Hepatocyte (in vitro differentiated cells): ENCODE results near the gene ANKRD11. TPM values are rescaled to one million over a fixed set of nuclear protein-coding genes. Genes with fewer than 3 reads are reported as not detected.

Source experiments
- DNase-seq: peaks from one replicate; pipeline ENCODE4 v3.0.0-alpha.2; 2016; ENCODE audit warnings: low spot score
- H2AFZ ChIP-seq: fragments of 200-600 bp; sonication (generic); 2 replicates; pipeline ENCODE4 v1.6.0; 2016; ENCODE audit warnings: antibody characterized with exemption, mild to moderate bottlenecking
- H3K27ac ChIP-seq: fragments of 200-600 bp; sonication (generic); 2 replicates; pipeline ENCODE4 v1.5.1; 2016; ENCODE audit warnings: mild to moderate bottlenecking
- H3K27me3 ChIP-seq: fragments of 200-600 bp; sonication (generic); 2 replicates; pipeline ENCODE4 v1.6.1; 2016
- H3K36me3 ChIP-seq: fragments of 200-600 bp; sonication (generic); replicated peaks from 2 replicates; pipeline ENCODE4 v1.5.1; 2016; ENCODE audit warnings: low read depth; ENCODE audit not compliant: insufficient read depth
- H3K4me1 ChIP-seq: fragments of 200-600 bp; sonication (generic); 2 replicates; pipeline ENCODE4 v1.5.1; 2016; ENCODE audit warnings: mild to moderate bottlenecking, moderate library complexity; ENCODE audit not compliant: insufficient read depth
- H3K4me2 ChIP-seq: fragments of 200-600 bp; sonication (generic); 2 replicates; pipeline ENCODE4 v1.6.0; 2016
- H3K4me3 ChIP-seq: fragments of 200-600 bp; sonication (generic); 2 replicates; pipeline ENCODE4 v1.5.1; 2016; ENCODE audit warnings: mild to moderate bottlenecking
- H3K79me2 ChIP-seq: fragments of 200-600 bp; sonication (generic); 2 replicates; pipeline ENCODE4 v1.6.0; 2017; ENCODE audit warnings: mild to moderate bottlenecking
- H3K9me2 ChIP-seq: fragments of 200-600 bp; sonication (generic); replicated peaks from 2 replicates; pipeline ENCODE4 v1.6.0; 2017; ENCODE audit warnings: mild to moderate bottlenecking; ENCODE audit not compliant: insufficient read depth
- H3K9me3 ChIP-seq: fragments of 200-600 bp; sonication (generic); 2 replicates; pipeline ENCODE4 v1.5.1; 2016; ENCODE audit warnings: low read depth, mild to moderate bottlenecking
- H4K20me1 ChIP-seq: fragments of 200-600 bp; sonication (generic); 2 replicates; pipeline ENCODE4 v1.6.0; 2016; ENCODE audit warnings: mild to moderate bottlenecking; ENCODE audit not compliant: insufficient read depth, poor library complexity, severe bottlenecking
- CTCF ChIP-seq: fragments of 200-600 bp; sonication (generic); IDR thresholded peaks from 2 replicates; pipeline ENCODE4 v1.5.1; 2016; ENCODE audit warnings: antibody characterized with exemption, mild to moderate bottlenecking; ENCODE audit not compliant: poor library complexity
- EZH2 ChIP-seq: fragments of 200-600 bp; sonication (generic); IDR thresholded peaks from 2 replicates; pipeline ENCODE4 v1.6.1; 2016; ENCODE audit warnings: antibody characterized with exemption, mild to moderate bottlenecking, borderline replicate concordance
- WGBS: methylation state at CpG from one replicate; pipeline ENCODE4 v1.1.6; 2016; ENCODE audit warnings: low lambda C conversion rate; ENCODE audit errors: missing lambda C conversion rate; 5-methylcytosine and 5-hydroxymethylcytosine counted together
- polyA plus RNA-seq: library from polyadenylated mRNA; unstranded; fragments of >200 nt; fragmentation: Nextera tagmentation; extraction: Ambion mirVana; gene quantifications from 2 replicates; pipeline ENCODE4 v1.2.1, GENCODE V29; 2016
- small RNA-seq: library from RNA; depleted of rRNA; stranded (forward); fragments of <200 nt; gene quantifications from one replicate; pipeline ENCODE3, GENCODE V24; 2014
- total RNA-seq: library from RNA; depleted of rRNA; stranded (reverse); fragments of >200 nt; gene quantifications from 2 replicates; pipeline ENCODE4 v1.2.3, GENCODE V29; 2014

Gene ANKRD11
- total and polyA plus RNA-seq, 2 experiments from 2014 or later: 48.7 to 130 TPM

- Histone ChIP-seq H3K4me3 (no peak overlapping the region), H3K36me3 (no peaks in the 10 kb centered on the region), H3K4me2 (no peak overlapping the region), H3K27ac (no peak overlapping the region), H2AFZ (no peak overlapping the region), H3K4me1 (peaks cover 3% of the 10 kb centered on the region), H4K20me1 (no peaks in the 10 kb centered on the region), H3K79me2 (peaks cover 21% of the 10 kb centered on the region), H3K9me3 (no peaks in the 10 kb centered on the region), H3K27me3 (no peaks in the 10 kb centered on the region), H3K9me2 (no peaks in the 10 kb centered on the region)
- TF ChIP-seq EZH2 (no peak), CTCF (no peak)
- WGBS: 73% methylated on average over 5 of the region's 5 CpGs
- no peak for DNase-seq
These were observed 271.0 kb downstream of the ANKRD11 start for GRCh38 chr16:89219365-89219764.

Small RNA genes lying within 50 kb of the gene (small RNA-seq; reads per million reads assigned to genes)
- gene RNU6-430P: not detected

Other genes with a start within 250 kb of the ANKRD11 start
- gene SPG7, start 17.8 kb upstream of the ANKRD11 start, total RNA-seq: 149 and 222 TPM in 2 replicates
- 108 and 130 TPM in 2 replicates for gene SPG7, start 17.8 kb upstream of the ANKRD11 start, polyA plus RNA-seq
- gene RPL13, start 70.1 kb upstream of the ANKRD11 start, total RNA-seq: 4,787 and 7,288 TPM in 2 replicates
- 1,312 and 1,458 TPM in 2 replicates for gene RPL13, start 70.1 kb upstream of the ANKRD11 start, polyA plus RNA-seq
- gene CPNE7, start 85.2 kb upstream of the ANKRD11 start, total RNA-seq: 6.6 and 8.7 TPM in 2 replicates
- gene CPNE7, start 85.2 kb upstream of the ANKRD11 start, polyA plus RNA-seq: 24.8 and 32.2 TPM in 2 replicates
- 48.3 and 52.9 TPM in 2 replicates for gene DPEP1, start 123.1 kb upstream of the ANKRD11 start, total RNA-seq
- 106 and 128 TPM in 2 replicates for gene DPEP1, start 123.1 kb upstream of the ANKRD11 start, polyA plus RNA-seq
- 73.2 and 78.7 TPM in 2 replicates for gene CHMP1A, start 167.1 kb upstream of the ANKRD11 start, total RNA-seq
- 101 and 104 TPM in 2 replicates for gene CHMP1A, start 167.1 kb upstream of the ANKRD11 start, polyA plus RNA-seq
- gene SPATA33, start 167.3 kb upstream of the ANKRD11 start, total RNA-seq: 3.6 and 4.4 TPM in 2 replicates
- 16.8 and 17.9 TPM in 2 replicates for gene SPATA33, start 167.3 kb upstream of the ANKRD11 start, polyA plus RNA-seq
- 60.1 and 70.4 TPM in 2 replicates for gene CDK10, start 196.1 kb upstream of the ANKRD11 start, total RNA-seq
- 155 and 187 TPM in 2 replicates for gene CDK10, start 196.1 kb upstream of the ANKRD11 start, polyA plus RNA-seq
- 20.2 and 32.9 TPM in 2 replicates for gene SPATA2L, start 211.1 kb upstream of the ANKRD11 start, total RNA-seq
- gene SPATA2L, start 211.1 kb upstream of the ANKRD11 start, polyA plus RNA-seq: 23.6 and 25.0 TPM in 2 replicates
- 8.0 and 13.8 TPM in 2 replicates for gene VPS9D1, start 230.3 kb upstream of the ANKRD11 start, total RNA-seq
- gene VPS9D1, start 230.3 kb upstream of the ANKRD11 start, polyA plus RNA-seq: 25.5 and 30.2 TPM in 2 replicates
- gene ZNF276, start 231.0 kb upstream of the ANKRD11 start, total RNA-seq: 8.4 and 23.2 TPM in 2 replicates
- gene ZNF276, start 231.0 kb upstream of the ANKRD11 start, polyA plus RNA-seq: 15.0 and 18.3 TPM in 2 replicates